Renal cortical epithelial cell (primary cell): ENCODE results near the gene EPB41L2. TPM values are rescaled to one million over a fixed set of nuclear protein-coding genes. Genes with fewer than 3 reads are reported as not detected.
"Not testable (repeated sequence)": the region's sequence is repeated elsewhere in the genome, so short reads cannot be mapped to it uniquely, and the experiment has no call there.

ENCODE experiments used
- DNase-seq: peaks from one replicate; pipeline ENCODE4 v3.0.0-alpha.2; 2011; ENCODE audit warnings: low read depth
- total RNA-seq: library from RNA; depleted of rRNA; stranded (reverse); fragments of >200 nt; gene quantifications from 2 replicates; pipeline ENCODE4 v1.2.3, GENCODE V29; 2014

EPB41L2 gene
- total RNA-seq, 1 donor from 2014 or later: 78.7 TPM

GRCh38 chr6:130801368-130801767, 261.7 kb downstream of the EPB41L2 start:
- DNase-seq: not testable (repeated sequence)

- DNase-seq: no peak
These were observed 266.0 kb downstream of the EPB41L2 start for GRCh38 chr6:130797061-130797460.

GRCh38 chr6:130796313-130796905, 266.6 kb downstream of the EPB41L2 start:
- peak; percentile 44 for DNase-seq

- DNase-seq: no peak
These were observed 268.3 kb downstream of the EPB41L2 start for GRCh38 chr6:130794738-130795137.

- no peak for DNase-seq
These were observed 268.9 kb downstream of the EPB41L2 start for GRCh38 chr6:130794010-130794697.

Other genes with a start within 250 kb of the EPB41L2 start
- gene SMLR1, start 235.8 kb downstream of the EPB41L2 start, total RNA-seq: not detected in 2 replicates
- gene AKAP7, start 72.2 kb upstream of the EPB41L2 start, total RNA-seq: 6.9 and 20.4 TPM in 2 replicates